Measurements from ENCODE around the gene MGAT5B.

Gene MGAT5B

DNA sequence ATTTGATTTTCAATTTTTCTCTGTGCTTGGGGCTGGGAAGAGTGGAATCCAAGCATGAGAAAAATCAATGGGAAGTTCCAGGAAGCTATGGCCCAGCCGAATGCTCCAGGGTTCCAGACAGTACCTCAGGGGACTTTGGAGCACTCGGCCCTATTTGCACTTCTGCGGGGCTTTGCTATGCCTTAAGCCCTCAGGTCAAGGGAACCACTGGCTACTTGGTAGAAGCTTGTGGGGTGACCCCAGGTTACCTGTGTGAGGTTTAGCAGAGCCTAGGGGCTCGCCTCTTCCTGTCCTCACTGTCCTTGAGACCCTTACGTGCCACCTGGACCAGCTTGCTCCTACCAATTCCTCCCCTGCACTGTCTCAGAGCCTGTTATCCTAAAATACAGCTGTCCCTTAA is 121.3 kb downstream of the MGAT5B start:
- DNase-seq (ENCODE audit: low spot score), result no peak
- TF ChIP-seq, protein P1, sequence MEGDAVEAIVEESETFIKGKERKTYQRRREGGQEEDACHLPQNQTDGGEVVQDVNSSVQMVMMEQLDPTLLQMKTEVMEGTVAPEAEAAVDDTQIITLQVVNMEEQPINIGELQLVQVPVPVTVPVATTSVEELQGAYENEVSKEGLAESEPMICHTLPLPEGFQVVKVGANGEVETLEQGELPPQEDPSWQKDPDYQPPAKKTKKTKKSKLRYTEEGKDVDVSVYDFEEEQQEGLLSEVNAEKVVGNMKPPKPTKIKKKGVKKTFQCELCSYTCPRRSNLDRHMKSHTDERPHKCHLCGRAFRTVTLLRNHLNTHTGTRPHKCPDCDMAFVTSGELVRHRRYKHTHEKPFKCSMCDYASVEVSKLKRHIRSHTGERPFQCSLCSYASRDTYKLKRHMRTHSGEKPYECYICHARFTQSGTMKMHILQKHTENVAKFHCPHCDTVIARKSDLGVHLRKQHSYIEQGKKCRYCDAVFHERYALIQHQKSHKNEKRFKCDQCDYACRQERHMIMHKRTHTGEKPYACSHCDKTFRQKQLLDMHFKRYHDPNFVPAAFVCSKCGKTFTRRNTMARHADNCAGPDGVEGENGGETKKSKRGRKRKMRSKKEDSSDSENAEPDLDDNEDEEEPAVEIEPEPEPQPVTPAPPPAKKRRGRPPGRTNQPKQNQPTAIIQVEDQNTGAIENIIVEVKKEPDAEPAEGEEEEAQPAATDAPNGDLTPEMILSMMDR (IDR thresholded peaks at IDR 0.05; ENCODE audit: extremely low read depth, missing control alignments), result no peak

DNA sequence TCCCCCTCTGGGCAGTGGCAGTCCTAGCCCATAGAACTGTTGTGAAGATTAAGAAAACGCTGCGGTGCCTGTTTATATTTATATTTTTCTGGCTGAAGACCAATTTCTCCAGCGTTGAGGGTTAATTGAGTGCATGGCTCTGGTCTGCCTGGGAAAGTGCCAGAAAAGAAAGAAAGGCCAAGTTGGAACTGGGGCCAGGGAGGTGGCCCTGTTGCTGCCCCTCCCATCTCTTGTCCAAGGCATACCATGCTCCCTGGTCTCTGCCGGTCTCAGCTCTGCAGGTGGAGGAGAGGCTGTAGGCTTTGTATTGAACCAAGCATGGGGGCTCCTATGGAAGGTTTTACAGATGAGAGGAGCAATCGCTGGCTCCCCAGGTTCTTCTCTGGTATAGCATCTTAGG is 124.7 kb downstream of the MGAT5B start:
- TF ChIP-seq, protein P1 (IDR thresholded peaks at IDR 0.05; ENCODE audit: extremely low read depth, missing control alignments), result no peak
- DNase-seq (ENCODE audit: low spot score), result no peak

DNA sequence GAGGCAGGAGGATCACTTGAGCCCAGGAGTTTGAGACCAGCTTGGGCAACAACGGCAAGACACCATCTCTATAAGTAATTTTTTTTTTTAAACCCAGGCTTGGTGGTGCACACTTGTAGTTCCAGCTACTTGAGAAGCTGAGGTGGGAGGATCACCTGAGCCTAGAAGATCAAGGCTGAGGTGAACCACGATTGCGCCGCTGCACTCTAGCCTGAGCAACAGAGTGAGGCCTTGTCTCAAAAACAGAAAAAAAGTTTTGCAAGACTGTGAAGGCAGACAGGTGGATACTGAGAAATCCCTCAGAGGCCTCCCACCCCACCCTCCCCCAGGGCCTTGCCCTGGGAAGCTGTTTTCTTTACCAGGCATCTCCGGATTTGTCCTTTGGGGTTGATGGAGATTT is 125.4 kb downstream of the MGAT5B start:
- TF ChIP-seq, protein P1 (IDR thresholded peaks at IDR 0.05; ENCODE audit: extremely low read depth, missing control alignments), result no peak
- DNase-seq (ENCODE audit: low spot score), result no peak

DNA sequence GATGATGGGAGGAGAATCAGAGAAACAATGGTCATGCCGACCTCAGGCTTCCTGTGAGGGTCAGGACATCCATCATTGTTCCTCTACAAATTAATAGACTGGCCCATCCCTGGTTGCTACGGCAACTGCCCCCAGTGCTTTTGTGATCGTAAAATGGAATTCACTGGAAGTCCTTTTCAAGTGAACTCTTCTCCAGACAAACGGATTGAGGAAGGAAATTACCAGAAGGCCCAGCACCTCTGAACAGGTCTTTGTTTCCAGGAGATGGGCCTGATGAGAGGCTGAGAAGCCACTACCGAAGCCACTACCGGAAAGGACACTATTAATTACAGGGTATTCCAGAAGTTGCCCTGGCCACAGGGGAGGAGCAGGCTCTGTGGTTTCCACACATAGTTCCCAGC is 126.0 kb downstream of the MGAT5B start:
- DNase-seq (ENCODE audit: low spot score), result no peak

DNA sequence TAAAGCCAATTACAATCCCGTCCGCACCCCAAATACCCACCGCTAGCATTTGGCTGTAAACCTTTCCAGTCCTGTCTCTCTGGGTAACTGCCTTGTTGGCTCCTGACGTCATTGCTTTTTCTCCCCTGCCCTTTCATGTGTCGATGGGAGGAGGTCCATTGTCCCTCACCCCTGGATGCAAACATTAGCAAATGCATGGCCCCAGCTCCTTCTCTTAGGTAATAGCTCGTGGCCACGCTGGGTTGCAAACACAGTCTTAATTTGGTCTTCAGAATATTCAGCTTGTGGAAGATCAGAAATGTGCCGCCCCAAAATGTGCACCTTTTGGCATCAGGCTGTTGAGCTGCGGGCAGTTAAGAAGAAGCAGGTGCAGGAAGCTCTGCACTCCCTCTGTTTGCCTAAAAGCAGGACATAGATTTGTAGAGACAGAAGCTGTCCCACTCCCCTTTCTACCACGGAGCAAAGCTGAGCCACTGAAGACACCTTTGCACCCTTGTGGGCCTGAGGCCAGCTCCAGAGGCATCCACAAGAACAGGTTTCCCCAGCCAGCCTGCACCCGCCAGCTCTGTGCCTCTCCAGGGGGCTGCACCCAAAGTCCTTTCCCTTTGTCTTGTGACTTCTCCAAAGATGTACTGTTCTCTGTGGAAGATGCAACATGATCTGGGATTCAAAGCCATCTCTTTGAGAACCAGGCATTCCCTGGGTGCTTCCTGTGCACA is 127.3 kb downstream of the MGAT5B start:
- no peak for DNase-seq (ENCODE audit: low spot score)
- TF ChIP-seq, protein P1 (IDR thresholded peaks at IDR 0.05; ENCODE audit: extremely low read depth, missing control alignments), result no peak

More for the DNA sequence above, 126.0 kb downstream of the MGAT5B start:
- TF ChIP-seq, protein P1 (IDR thresholded peaks at IDR 0.05; ENCODE audit: extremely low read depth, missing control alignments), result no peak

DNA sequence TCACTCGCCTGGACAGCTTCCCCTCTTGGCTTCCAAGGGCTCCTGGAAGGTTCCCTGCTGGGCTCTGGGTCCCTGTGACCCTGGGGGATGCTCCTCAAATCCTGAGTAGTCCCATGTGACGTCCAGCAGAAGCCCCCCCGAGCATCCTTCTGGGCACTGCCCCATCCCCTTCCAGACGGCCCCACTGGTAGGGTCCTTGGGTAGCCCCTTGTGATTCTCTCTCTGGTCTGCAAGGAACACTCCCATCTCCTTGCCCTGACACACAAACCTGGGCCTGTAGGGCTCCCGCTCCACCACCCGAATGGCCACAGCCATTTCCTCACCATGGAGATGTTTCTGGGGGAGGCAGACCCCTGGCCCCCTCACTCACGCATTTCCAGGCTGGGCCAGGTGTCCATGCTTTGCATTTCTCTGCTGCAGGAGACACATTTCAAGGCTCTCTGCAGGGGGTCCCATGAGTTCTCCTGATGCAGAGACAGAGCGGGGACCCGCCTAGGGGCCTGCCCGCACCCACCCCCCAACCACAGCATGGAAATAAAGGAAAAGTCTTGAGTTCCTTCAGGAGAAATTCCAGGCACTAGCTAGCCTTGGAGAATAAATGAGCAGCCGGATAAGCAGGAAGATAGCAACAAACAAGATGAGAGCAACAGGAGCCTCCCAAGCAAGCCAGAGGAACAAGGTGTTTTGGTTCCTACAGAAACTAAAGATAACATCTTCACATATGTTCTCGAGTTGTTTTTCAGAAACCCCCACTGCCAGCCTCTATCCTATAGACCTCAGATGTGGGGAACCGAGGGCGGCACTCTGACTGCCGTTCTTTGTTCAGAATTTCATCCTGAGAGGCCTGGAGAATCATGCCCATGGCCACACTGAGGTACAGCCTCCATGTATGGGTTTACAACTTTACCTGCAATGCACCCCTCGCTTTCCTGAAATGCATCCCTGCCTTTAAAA is 128.8 kb downstream of the MGAT5B start:
- TF ChIP-seq, protein P1 (IDR thresholded peaks at IDR 0.05; ENCODE audit: extremely low read depth, missing control alignments), result no peak
- DNase-seq (ENCODE audit: low spot score), result no peak

DNA sequence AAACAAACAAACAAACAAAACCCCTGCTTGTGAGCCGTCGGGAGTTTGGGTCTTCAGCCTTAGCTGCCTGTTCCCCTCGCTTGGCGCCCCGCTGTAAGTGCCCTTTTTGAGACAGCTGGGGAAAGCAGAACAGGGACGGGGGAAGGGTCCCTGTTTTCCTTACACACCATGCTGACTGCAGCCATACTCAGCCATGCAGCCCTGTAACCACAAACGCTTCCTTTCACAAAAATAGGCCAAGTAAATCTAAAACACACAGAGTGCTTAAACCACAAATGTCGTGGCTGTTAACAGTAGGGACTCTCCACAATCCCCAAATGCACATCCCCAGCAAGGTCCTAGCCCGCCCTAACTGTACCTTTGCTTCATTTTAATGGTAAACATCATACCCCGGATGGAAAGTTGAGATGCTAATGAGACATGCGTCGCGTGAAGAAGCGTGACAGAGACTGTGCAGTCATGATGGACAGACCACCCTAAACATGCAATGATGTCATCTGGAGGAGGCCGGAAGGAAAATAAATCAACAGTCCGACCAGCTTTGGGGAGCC is 129.9 kb downstream of the MGAT5B start:
- TF ChIP-seq, protein P1 (IDR thresholded peaks at IDR 0.05; ENCODE audit: extremely low read depth, missing control alignments), result no peak
- DNase-seq (ENCODE audit: low spot score), result peak; percentile 78
